NCI-H774 (cell line): ENCODE measurements around the gene CDNF.

Experiments
- DNase-seq: peaks from one replicate; lab custom pipeline; 2025; lab: John Stamatoyannopoulos, UW

The CDNF gene

DNA sequence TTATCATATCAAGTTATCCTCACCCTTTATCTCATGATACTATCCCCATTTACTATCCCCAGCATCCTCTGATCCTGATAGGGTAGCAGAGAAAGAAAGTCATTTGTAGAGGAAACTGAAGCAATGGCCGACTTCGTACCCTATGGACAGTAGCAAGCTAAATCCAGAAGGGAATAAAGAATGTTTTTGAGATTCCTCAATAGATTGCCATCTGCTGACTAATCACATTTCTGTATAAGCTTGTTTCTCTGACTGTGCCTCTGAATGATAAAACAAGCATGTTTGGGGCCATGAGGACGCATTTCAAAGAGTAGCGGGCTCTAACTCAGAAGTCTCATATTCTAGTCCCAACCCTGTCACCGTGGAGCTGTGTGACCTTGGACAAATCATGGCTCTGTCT lies 49.9 kb downstream of the CDNF start:
- no peak for DNase-seq

DNA sequence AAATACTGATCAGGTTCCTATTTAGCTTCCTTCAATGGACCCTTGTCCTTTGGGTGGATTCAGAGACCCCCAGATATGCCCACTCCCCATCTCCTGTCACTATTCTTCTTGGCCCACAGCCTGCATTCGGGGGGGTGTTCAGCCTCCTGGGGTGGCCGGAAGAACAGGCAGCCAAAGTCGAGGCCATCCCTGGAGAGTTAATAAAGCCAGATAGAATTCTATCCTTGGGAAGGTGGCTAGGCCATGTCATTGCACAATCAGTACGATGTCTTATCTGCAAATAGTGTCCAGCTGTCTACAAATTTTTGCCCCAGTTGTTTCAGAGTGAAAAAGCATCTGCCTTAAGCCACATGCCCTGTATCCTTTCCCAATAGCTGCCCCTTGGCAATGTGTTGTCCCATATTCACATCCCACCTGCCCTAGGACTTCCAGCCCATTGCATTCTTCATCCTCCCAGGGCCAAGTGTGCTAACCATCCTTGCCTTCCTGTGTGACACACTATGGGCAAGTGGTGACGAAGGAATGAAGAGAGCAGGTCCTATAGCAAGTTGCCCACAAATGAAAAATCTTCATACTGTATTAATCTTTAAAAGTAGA lies 53.3 kb downstream of the CDNF start:
- DNase-seq, result no peak

GRCh38 chr10:14782691-14783363 lies 55.0 kb downstream of the CDNF start:
- no peak for DNase-seq

GRCh38 chr10:14781763-14782162 lies 56.1 kb downstream of the CDNF start:
- no peak for DNase-seq

DNA sequence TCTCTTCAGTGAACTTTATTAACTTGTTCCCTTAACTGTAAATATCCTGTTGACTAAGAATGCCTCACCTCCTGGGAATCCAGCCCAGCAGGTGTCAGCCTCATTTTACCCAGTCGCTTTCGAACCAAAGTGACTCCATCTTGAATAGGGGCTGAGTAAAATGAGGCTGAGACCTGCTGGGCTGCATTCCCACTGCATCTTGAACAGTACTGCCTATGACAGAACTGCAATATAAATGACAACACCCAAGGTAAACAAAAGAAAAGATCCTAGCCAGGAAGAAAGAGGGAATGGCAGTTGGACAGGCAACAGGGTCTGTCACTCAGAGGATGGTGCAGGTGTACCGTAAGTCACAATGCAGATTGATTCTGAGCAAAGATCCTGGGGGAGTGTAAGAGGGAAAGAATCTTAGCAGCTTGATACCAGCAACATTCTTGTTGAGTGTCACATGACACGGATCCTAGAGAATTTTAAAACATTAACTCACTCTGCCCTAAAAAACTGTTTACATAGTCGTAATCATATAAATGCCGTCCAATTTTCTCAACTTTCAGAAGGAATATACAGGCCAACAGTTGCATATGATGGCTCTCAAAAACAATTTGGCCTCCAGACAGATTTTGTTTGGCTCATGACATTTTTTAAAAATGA lies 58.7 kb downstream of the CDNF start:
- no peak for DNase-seq

DNA sequence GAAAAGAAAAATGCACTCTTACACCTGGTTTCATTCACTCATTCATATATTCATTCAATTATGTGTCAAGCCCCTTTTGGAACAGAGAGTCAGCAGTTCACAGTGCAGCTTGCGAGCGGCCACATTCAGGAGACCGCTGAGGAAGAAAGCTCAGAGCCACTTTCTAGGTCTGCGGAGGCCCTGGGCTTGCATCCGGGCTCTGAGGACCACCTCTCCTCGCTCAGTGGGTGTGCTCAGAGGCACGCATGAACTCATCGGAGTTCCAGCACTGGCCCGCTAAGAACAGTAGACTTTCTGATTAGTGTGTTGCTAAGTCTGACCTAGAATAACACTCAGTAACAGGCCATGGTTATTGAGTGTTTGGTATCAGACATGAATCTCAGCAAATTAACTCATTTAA lies 61.3 kb downstream of the CDNF start:
- DNase-seq, result no peak

GRCh38 chr10:14775656-14776055 lies 62.2 kb downstream of the CDNF start:
- no peak for DNase-seq

- no peak for DNase-seq
These were observed 63.0 kb downstream of the CDNF start, which contains the start of gene FAM107B for GRCh38 chr10:14774797-14775196. Gene FAM107B, minus strand, starts transcription at chr10:14774897. Its CDS starts 234 bp downstream, at chr10:14774663.

DNA sequence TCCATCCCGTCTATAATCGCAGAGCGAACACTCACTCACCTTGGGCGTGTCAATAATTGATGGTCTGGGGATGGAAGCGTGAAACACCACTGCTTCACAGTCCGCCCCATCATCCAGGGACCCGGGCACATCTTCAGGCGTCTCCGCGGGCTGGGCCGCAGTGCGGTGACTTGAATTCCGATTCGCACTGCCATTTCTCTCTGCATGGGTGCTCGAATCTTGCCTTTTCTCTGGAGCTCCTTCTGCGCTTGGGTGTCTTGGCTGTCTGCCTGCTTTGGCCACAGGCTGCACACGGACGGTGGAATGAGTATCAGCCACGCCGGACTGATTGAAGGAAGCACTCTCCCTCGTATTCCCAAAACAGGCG lies 63.6 kb downstream of the CDNF start:
- DNase-seq, result no peak

GRCh38 chr10:14773551-14774213 lies 64.2 kb downstream of the CDNF start:
- DNase-seq, result no peak

GRCh38 chr10:14772399-14772798 lies 65.4 kb downstream of the CDNF start:
- no peak for DNase-seq

DNA sequence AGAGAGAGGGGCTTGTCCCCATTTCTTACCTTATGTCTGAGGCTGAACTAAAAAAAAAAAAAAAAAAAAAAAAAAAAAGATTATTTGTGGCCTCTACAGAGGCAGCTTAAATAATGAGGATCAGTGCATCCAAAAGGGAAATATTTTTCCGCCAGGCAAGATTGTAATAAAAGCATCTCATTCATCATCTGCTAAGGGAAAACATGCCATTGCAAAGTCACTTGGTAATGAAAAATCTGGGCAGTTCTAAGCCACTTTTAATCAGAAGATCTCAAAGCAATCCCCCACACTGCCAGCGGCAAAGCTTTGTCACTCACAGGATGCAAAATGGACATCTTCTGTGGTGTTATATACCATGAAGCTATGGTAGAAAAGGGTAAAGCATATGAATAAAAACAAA lies 66.9 kb downstream of the CDNF start:
- no peak for DNase-seq
